NCI-H82 treated with DMSO at 0.1 percent for 48 hours (cell line): ENCODE measurements around the gene SLC12A8.
A peak's percentile ranks its signal among the peaks of the same experiment; 100 is the strongest.

Source experiments
- DNase-seq: peaks from one replicate; lab custom pipeline; 2025; ENCODE audit not compliant: unreplicated experiment; lab: John Stamatoyannopoulos, UW

The SLC12A8 gene

DNA sequence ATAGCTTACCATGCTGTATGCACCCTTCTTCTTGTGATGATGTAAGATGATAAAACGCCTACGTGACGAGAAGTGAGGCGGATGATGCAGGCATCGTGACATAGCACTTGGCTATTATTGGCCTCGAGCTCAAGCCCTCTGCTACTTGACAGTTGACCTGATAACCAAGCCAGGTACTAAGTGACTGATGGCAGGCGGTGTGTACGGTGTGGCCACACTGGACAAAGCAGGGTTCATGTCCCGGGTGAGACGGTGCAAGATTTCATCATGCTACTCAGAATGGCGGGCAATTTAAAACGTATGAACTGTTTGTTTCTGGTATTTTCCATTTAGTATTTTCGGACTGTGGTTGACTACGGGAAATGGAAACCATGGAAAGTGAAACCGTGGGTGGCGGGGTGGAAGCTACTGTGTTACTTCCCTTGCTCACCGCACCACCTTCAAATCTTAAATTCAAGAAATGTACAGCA lies 57.7 kb downstream of the SLC12A8 start:
- no peak for DNase-seq

GRCh38 chr3:125154110-125154509 lies 58.4 kb downstream of the SLC12A8 start:
- DNase-seq: no peak

DNA sequence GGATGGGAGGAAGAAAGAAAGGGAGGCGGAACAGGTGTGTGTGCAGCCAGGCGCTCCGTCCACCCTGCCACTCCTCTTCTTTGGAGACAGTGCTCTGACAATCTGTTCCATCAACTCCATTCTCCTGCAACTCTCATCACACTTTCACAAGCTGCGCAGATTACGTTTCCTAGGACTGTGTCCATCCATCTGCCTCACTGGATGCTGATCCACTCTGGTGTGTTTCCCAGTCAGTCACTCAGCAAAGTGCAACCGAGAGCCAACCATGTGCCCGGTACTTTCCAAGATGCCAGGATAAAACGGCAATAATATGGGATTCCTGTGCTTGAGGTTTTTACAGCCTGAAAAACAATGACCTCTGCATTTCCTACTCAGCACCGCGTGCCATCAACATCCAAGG lies 59.6 kb downstream of the SLC12A8 start:
- no peak for DNase-seq

DNA sequence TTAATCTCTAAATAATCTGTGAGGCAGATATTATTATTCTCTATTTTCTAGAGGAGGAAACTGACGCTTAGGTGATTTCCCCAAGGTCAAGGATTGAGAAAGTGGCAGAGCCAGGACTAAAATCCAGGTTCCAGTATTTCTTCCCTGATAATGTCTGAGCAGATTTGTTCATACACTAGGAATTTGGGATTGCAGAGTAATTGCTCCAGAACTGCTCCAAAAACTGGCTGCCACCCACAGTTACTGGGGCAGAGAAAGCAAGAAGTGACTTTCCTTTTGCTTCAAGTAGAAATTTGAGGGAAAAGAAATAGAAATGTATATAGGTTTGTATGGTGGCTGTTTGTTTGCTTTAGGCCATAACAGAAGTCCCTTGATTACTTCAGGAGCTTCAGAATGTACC lies 60.6 kb downstream of the SLC12A8 start:
- DNase-seq: no peak

DNA sequence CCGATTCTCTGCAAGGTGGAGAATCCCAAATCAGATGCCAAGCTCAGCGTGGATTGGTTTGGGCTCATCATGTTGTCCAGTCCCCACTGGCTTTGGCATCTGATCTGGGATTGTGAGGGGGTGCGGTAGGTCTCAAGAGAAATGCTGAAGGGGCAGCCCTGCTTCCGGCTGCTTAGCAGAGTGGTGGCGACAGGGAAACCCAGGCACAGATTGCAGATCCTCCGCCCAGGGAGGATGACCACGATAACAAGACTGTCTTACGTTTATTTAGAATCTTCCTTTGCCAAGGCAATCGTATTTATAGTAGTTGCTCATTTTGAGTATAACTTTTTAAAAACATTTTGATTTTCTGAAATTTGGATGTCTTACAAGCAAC lies 61.1 kb downstream of the SLC12A8 start:
- no peak for DNase-seq

DNA sequence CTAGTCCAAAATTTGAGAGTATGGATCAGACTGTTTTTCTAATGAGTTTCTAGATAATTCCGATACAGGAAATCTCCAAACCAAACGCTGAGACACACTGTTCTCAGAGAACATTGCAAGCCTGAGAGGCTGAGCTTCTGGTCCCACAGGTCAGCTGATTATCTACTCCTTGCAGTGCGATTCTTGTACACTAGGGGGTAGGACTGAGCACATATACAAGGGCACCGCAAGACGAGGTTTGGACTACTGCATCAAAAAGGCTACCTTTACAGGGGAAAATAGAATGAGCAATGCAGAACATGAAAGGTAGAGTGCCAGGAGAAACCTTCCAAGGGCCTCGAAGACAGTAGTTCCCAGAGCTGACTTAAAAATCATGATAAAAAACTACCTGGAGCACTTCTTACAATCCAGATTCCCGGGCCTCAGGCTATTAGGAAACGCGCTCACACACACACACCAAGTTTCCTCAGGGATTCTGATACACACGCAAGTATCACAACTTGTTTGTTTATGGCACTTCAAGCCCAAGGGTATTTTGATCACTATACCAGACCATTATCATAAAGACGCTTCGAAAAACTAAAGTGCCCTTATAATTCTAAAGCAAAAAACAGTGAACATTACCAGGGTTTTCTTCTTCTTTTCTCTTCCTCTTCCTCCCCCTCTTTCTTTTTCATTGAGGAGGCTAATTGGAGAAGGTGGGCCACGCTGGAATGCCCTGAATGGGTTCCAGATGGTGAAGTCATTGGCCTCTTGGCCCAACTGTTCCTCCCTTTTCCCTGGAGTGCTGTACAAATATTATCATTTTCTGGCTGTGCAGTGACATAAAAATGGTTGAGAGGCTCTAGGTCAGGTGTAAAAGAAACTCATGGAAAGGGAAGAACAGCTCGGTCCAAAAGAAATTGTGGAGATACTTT lies 61.8 kb downstream of the SLC12A8 start:
- DNase-seq: peak; percentile 64

GRCh38 chr3:125149462-125149861 lies 63.1 kb downstream of the SLC12A8 start:
- DNase-seq: no peak

DNA sequence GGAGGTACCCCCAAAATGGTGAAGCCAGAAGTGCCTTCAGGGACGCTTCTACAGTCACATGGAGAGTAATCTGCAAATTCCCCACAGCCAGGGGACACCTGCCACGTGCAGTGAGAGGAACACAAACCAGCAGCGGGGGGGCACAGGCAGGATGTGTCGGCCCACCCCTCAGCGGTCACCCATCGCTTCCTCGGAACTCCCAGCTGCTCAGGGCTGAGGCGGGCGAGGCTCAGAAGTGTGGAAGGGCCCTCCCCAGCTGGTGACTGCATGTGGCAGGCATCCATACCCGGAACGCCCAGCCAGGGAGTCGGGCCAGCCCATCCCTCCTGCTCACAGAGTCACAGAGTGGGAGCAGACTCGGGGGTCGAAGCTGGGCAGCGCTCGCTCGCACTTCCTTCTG lies 63.7 kb downstream of the SLC12A8 start:
- no peak for DNase-seq

DNA sequence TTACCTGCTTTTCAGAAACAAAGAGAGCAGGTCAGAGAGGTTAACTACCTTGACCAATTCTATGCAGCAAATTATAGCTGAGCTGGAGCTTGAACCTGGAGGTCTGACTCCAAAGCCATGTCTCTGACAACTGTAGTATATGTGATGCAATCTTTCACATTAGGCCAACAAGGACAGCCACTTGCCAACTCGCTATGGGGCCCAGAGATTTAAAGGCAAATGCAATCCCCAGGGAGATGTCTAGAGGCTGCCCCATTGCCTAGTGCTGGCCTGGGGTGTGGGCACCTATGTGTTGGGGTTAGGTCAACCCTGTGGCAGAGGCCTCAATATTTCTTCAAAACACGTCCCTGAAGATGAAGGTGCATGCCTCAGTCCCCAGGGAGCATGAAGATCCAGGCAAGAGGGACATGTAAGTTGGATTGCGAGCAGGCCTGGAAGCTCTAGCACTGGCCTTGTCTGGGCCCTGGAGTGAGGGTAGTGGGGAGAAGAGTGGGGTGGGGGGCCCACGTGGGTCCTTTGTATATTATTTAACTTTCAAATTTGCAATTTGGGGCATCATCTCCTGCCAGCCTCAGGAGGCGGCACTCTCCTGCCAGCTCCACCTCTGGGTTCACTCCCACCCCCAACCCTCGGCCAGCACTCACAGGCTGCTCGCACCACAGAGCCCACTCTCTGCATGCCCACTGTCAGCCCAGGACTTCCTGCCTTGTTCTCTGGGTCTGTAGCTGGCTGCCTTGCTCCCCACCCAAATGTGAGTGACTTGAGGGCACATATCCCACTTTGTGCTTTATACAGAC lies 64.3 kb downstream of the SLC12A8 start:
- no peak for DNase-seq

- no peak for DNase-seq
These were observed 65.1 kb downstream of the SLC12A8 start for GRCh38 chr3:125147491-125147820.

- DNase-seq: no peak
These were observed 65.7 kb downstream of the SLC12A8 start for GRCh38 chr3:125146626-125147490.

- no peak for DNase-seq
These were observed 66.6 kb downstream of the SLC12A8 start for GRCh38 chr3:125145751-125146475.

DNA sequence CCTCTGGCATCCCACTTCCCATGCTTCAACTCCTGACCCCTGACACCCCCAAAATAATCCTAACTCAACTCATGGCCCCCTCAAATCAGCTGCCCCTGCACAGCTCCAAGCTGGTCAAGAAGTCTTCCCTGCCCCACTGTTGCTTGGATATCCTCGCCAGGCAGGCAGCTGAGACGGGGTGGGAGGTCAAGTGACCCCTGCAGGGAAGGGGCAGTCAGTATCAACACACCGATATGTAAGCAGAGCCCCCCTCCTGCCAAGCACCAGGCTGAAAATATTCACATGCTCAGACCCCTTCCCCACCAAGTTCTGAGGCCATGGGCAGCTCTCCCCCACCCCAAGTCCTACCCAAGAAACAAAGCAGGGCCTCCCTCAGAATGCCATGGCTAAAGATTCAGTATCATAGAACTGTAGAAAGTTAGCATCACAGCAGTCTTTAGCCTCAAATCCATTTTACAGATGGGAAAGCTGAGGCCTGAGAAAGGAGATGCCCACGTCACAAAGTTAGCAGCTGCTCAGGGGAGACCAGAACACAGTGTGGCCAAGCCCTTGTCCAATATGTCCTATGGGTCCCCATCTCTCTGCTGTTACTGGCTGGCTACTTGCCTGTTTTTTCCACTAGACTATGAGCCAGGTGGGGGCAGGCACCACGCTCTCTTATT lies 67.8 kb downstream of the SLC12A8 start:
- DNase-seq: no peak

DNA sequence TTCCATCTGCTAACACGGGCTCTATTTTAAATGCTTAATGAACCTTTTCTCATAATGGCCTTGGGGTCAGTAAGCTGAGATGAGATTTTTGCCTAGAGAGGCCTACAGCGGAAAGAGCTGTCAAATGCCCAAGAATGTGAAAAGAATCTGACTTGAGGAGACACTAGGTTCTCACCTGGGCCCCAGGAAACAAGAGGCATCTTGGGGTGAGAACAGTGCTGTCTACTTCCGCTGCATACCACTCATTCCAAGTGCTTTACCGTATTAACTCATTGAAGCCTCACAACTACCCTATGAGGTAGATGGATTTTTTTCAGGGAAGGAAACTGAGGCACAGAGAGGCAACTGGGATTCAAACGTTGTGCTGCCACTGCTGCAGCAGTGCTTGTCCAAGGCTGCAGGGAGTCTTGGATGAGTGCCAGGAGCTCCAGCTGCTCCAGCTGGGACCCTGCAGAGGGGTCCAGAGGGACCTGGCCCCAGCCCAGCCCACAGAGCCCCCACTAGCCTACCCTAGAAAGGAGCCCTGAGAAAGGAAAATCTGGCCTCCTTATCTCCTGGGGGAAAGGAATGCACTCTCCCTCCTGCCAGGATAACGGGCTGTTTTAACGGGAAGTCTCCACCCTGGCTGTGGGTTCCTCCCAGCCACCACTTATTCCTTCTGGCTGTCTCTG lies 68.4 kb downstream of the SLC12A8 start:
- peak; percentile 17 for DNase-seq

GRCh38 chr3:125143538-125143937 lies 69.0 kb downstream of the SLC12A8 start:
- no peak for DNase-seq

GRCh38 chr3:125142940-125143339 lies 69.6 kb downstream of the SLC12A8 start:
- no peak for DNase-seq

DNA sequence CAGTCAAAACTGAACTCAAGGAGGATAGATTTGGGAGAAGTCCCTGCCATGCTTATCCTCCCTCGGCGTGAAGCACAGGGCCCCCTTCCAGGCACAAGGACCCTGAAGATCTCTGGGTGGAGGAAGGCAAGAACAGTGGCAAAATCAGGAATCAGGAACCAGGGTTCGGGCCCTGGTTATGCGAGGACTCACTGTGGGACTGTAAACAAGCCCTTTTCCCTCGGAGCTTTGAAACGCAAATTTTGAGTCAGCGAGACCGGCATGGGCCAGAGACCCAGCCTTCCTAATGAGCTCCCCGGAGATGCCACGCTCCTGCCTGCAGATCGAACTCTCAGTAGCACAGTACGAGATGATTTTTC lies 70.1 kb downstream of the SLC12A8 start:
- no peak for DNase-seq

- no peak for DNase-seq
These were observed 70.7 kb downstream of the SLC12A8 start for GRCh38 chr3:125141596-125142419.
